GM23338 (cell line): ENCODE results near the gene PTGR2. TPM values are rescaled to one million over a fixed set of nuclear protein-coding genes. Genes with fewer than 3 reads are reported as not detected.

Source experiments
- ATAC-seq: fragments of 200-7000 bp; cut with Tn5 transposase; 3 replicates; pipeline ENCODE4 v1.9.1; 2020
- DNase-seq: peaks from one replicate; pipeline ENCODE4 v3.0.0-alpha.2; 2015; ENCODE audit warnings: low spot score
- H2AFZ ChIP-seq: fragments of 200-600 bp; sonication (generic); 2 replicates; pipeline ENCODE4 v1.8.0; 2016; ENCODE audit warnings: antibody characterized with exemption, mild to moderate bottlenecking, moderate library complexity
- H3F3A ChIP-seq: fragments of 200-600 bp; sonication (generic); replicated peaks from 2 replicates; pipeline ENCODE4 v1.8.0; 2017; ENCODE audit warnings: antibody characterized with exemption, mixed run types, low read depth
- H3K27ac ChIP-seq: fragments of 200-600 bp; sonication (generic); 2 replicates; pipeline ENCODE4 v1.6.1; 2016; ENCODE audit warnings: low read depth
- H3K27me3 ChIP-seq: fragments of 200-600 bp; sonication (generic); 2 replicates; pipeline ENCODE4 v1.8.0; 2016; ENCODE audit warnings: mild to moderate bottlenecking, mixed run types, moderate library complexity; ENCODE audit not compliant: insufficient read depth
- H3K36me3 ChIP-seq: fragments of 200-600 bp; sonication (generic); 2 replicates; pipeline ENCODE4 v1.8.0; 2016; ENCODE audit warnings: mild to moderate bottlenecking; ENCODE audit not compliant: insufficient read depth
- H3K4me1 ChIP-seq: fragments of 200-600 bp; sonication (generic); 2 replicates; pipeline ENCODE4 v1.8.0; 2016; ENCODE audit warnings: mild to moderate bottlenecking, moderate library complexity; ENCODE audit not compliant: insufficient read depth
- H3K4me2 ChIP-seq: fragments of 200-600 bp; sonication (generic); 2 replicates; pipeline ENCODE4 v1.7.1; 2017; ENCODE audit warnings: mixed run types
- H3K4me3 ChIP-seq: fragments of 200-600 bp; sonication (generic); 2 replicates; pipeline ENCODE4 v1.6.1; 2016; ENCODE audit warnings: mixed run types
- H3K79me2 ChIP-seq: fragments of 200-600 bp; sonication (generic); replicated peaks from 2 replicates; pipeline ENCODE4 v1.8.0; 2017; ENCODE audit warnings: mild to moderate bottlenecking; ENCODE audit not compliant: insufficient read depth
- H3K9me2 ChIP-seq: fragments of 200-600 bp; sonication (generic); 2 replicates; pipeline ENCODE4 v1.8.0; 2017; ENCODE audit not compliant: insufficient read depth
- H4K20me1 ChIP-seq: fragments of 200-600 bp; sonication (generic); replicated peaks from 2 replicates; pipeline ENCODE4 v1.8.0; 2017; ENCODE audit warnings: mild to moderate bottlenecking; ENCODE audit not compliant: insufficient read depth
- H3K27ac Mint-ChIP-seq: 2 replicates; pipeline ENCODE4 v1.8.0; 2020; ENCODE audit warnings: inconsistent platforms, mild to moderate bottlenecking, moderate library complexity, mixed read lengths
- H3K27me3 Mint-ChIP-seq: 3 replicates; pipeline ENCODE4 v1.8.0; 2022; ENCODE audit warnings: low read depth, mild to moderate bottlenecking, moderate library complexity, mixed read lengths, inconsistent platforms; ENCODE audit not compliant: insufficient read depth, poor library complexity
- H3K36me3 Mint-ChIP-seq: 3 replicates; pipeline ENCODE4 v1.8.0; 2021; ENCODE audit warnings: low read depth, mild to moderate bottlenecking, inconsistent platforms, moderate library complexity, mixed read lengths
- H3K4me1 Mint-ChIP-seq: 3 replicates; pipeline ENCODE4 v1.8.0; 2020; ENCODE audit warnings: mild to moderate bottlenecking, inconsistent platforms, mixed read lengths
- H3K4me3 Mint-ChIP-seq: 3 replicates; pipeline ENCODE4 v1.8.0; 2021; ENCODE audit warnings: moderate library complexity, mild to moderate bottlenecking, inconsistent platforms, mixed read lengths
- H3K9me3 Mint-ChIP-seq: 3 replicates; pipeline ENCODE4 v1.8.0; 2020; ENCODE audit warnings: moderate library complexity, mild to moderate bottlenecking, inconsistent platforms, mixed read lengths
- CREB1 ChIP-seq: fragments of 250-450 bp; sonication (Bioruptor Pico); IDR thresholded peaks from 2 replicates; pipeline ENCODE4 v1.5.0; 2020; ENCODE audit warnings: low read depth, mild to moderate bottlenecking, moderate library complexity
- EZH2 ChIP-seq: fragments of 200-600 bp; sonication (generic); IDR thresholded peaks from one replicate; pipeline ENCODE4 v1.8.0; 2017; ENCODE audit warnings: antibody characterized with exemption, mild to moderate bottlenecking, low read depth; ENCODE audit not compliant: unreplicated experiment
- EZH2phosphoT487 ChIP-seq: fragments of 200-600 bp; sonication (generic); IDR thresholded peaks from one replicate; pipeline ENCODE4 v1.8.1; 2018; ENCODE audit warnings: antibody characterized with exemption; ENCODE audit not compliant: unreplicated experiment
- JUNB ChIP-seq: IDR thresholded peaks from one replicate; pipeline ENCODE4 v1.6.1; 2016; ENCODE audit warnings: antibody characterized with exemption; ENCODE audit not compliant: unreplicated experiment
- NANOG ChIP-seq: IDR thresholded peaks from 2 replicates; pipeline ENCODE4 v1.6.1; 2016; ENCODE audit warnings: antibody characterized with exemption, borderline replicate concordance
- STAT1 ChIP-seq: IDR thresholded peaks from one replicate; pipeline ENCODE4 v1.6.1; 2016; ENCODE audit warnings: antibody characterized with exemption; ENCODE audit not compliant: unreplicated experiment
- ZNF114 ChIP-seq: fragments of 250-450 bp; sonication (Bioruptor Pico); IDR thresholded peaks from 2 replicates; pipeline ENCODE4 v1.5.0; 2020; ENCODE audit warnings: mild to moderate bottlenecking, moderate library complexity
- ZNF331 ChIP-seq: fragments of 250-450 bp; sonication (Bioruptor Pico); IDR thresholded peaks from 2 replicates; pipeline ENCODE4 v1.5.0; 2020; ENCODE audit warnings: low read depth, mild to moderate bottlenecking, moderate library complexity
- polyA plus RNA-seq: library from polyadenylated mRNA; unstranded; fragments of >200 nt; fragmentation: Nextera tagmentation; extraction: Ambion mirVana; gene quantifications from 2 replicates; pipeline ENCODE4 v1.2.1, GENCODE V29; 2016
- total RNA-seq: library from RNA; depleted of rRNA; stranded (reverse); fragments of >200 nt; shearing (Covaris generic); gene quantifications from 2 replicates; pipeline ENCODE4 v1.2.3, GENCODE V29; 2014
- TF ChIP-seq, protein P1 (sequence below): fragments of 250-450 bp; sonication (Bioruptor Pico); IDR thresholded peaks from 2 replicates; pipeline ENCODE4 v1.5.0; 2020; ENCODE audit warnings: mild to moderate bottlenecking, moderate library complexity
- TF ChIP-seq, protein P2 (sequence below): IDR thresholded peaks from one replicate; pipeline ENCODE4 v1.6.1; 2018; ENCODE audit warnings: antibody characterized with exemption; ENCODE audit not compliant: unreplicated experiment
- TF ChIP-seq, protein P3 (sequence below), 2 experiments: fragments of 200-600 bp in 1 of 2; sonication (generic) in 1 of 2; conservative IDR thresholded peaks; 2 replicates each; pipeline versions ENCODE4 v1.5.1 to v1.6.1; 2016 to 2017; ENCODE audit warnings: antibody characterized with exemption in 2 of 2, low read depth in 2 of 2, mild to moderate bottlenecking in 2 of 2, moderate library complexity in 1 of 2

Gene PTGR2
- total and polyA plus RNA-seq, 2 experiments from 2014 or later, result 20.0 to 25.4 TPM

DNA sequence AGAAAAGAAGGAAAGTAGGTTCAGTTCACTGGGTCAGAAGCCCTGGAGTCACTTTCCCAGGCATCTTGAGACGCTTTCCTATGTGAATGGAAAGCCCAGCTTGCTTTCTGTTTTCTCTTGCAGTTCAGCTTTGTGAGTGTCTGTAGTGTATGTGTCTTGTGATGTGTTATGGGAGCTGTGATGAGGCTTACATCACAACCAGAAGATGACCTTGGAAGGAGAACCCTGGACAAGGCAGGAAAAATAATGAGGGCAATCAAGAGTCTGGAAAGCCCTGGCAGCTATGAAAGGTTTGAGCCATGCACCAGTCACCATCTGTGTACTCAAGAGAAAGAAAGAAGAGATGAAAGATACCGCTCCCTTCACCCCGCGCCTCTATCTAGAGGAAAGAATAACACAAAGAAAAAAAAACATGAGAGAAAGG is 35.2 kb upstream of the PTGR2 start:
- Histone ChIP-seq H2AFZ (no peak overlapping the region), H3K79me2 (no peaks in the 10 kb centered on the region), H3K4me1 (no peaks in the 10 kb centered on the region), H3K36me3 (no peaks in the 10 kb centered on the region), H3F3A (no peaks in the 10 kb centered on the region), H3K4me3 (no peak overlapping the region), H4K20me1 (no peaks in the 10 kb centered on the region), H3K4me2 (no peak overlapping the region), H3K27ac (no peak overlapping the region), H3K9me2 (no peaks in the 10 kb centered on the region), H3K27me3 (no peaks in the 10 kb centered on the region)
- DNase-seq (no peak), ATAC-seq (no peak)
- Mint-ChIP-seq H3K9me3 (no peaks in the 10 kb centered on the region), H3K27ac (no peak overlapping the region), H3K4me1 (no peaks in the 10 kb centered on the region; the same call in 2 of the 3 replicates), H3K36me3 (no peaks in the 10 kb centered on the region), H3K4me3 (no peak overlapping the region), H3K27me3 (peaks cover 6% of the 10 kb centered on the region)
- TF ChIP-seq EZH2, result no peak
- no peak for TF ChIP-seq ZNF331 (CRISPR knock-in tag)
- TF ChIP-seq, protein P1, sequence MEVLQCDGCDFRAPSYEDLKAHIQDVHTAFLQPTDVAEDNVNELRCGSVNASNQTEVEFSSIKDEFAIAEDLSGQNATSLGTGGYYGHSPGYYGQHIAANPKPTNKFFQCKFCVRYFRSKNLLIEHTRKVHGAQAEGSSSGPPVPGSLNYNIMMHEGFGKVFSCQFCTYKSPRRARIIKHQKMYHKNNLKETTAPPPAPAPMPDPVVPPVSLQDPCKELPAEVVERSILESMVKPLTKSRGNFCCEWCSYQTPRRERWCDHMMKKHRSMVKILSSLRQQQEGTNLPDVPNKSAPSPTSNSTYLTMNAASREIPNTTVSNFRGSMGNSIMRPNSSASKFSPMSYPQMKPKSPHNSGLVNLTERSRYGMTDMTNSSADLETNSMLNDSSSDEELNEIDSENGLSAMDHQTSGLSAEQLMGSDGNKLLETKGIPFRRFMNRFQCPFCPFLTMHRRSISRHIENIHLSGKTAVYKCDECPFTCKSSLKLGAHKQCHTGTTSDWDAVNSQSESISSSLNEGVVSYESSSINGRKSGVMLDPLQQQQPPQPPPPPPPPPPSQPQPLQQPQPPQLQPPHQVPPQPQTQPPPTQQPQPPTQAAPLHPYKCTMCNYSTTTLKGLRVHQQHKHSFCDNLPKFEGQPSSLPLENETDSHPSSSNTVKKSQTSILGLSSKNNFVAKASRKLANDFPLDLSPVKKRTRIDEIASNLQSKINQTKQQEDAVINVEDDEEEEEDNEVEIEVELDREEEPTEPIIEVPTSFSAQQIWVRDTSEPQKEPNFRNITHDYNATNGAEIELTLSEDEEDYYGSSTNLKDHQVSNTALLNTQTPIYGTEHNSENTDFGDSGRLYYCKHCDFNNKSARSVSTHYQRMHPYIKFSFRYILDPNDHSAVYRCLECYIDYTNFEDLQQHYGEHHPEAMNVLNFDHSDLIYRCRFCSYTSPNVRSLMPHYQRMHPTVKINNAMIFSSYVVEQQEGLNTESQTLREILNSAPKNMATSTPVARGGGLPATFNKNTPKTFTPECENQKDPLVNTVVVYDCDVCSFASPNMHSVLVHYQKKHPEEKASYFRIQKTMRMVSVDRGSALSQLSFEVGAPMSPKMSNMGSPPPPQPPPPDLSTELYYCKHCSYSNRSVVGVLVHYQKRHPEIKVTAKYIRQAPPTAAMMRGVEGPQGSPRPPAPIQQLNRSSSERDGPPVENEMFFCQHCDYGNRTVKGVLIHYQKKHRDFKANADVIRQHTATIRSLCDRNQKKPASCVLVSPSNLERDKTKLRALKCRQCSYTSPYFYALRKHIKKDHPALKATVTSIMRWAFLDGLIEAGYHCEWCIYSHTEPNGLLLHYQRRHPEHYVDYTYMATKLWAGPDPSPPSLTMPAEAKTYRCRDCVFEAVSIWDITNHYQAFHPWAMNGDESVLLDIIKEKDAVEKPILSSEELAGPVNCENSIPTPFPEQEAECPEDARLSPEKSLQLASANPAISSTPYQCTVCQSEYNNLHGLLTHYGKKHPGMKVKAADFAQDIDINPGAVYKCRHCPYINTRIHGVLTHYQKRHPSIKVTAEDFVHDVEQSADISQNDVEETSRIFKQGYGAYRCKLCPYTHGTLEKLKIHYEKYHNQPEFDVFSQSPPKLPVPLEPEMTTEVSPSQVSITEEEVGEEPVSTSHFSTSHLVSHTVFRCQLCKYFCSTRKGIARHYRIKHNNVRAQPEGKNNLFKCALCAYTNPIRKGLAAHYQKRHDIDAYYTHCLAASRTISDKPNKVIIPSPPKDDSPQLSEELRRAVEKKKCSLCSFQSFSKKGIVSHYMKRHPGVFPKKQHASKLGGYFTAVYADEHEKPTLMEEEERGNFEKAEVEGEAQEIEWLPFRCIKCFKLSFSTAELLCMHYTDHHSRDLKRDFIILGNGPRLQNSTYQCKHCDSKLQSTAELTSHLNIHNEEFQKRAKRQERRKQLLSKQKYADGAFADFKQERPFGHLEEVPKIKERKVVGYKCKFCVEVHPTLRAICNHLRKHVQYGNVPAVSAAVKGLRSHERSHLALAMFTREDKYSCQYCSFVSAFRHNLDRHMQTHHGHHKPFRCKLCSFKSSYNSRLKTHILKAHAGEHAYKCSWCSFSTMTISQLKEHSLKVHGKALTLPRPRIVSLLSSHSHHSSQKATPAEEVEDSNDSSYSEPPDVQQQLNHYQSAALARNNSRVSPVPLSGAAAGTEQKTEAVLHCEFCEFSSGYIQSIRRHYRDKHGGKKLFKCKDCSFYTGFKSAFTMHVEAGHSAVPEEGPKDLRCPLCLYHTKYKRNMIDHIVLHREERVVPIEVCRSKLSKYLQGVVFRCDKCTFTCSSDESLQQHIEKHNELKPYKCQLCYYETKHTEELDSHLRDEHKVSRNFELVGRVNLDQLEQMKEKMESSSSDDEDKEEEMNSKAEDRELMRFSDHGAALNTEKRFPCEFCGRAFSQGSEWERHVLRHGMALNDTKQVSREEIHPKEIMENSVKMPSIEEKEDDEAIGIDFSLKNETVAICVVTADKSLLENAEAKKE (CRISPR knock-in tag), result no peak
- no peak for TF ChIP-seq NANOG
- TF ChIP-seq ZNF114 (CRISPR knock-in tag), result no peak
- TF ChIP-seq, protein P2, sequence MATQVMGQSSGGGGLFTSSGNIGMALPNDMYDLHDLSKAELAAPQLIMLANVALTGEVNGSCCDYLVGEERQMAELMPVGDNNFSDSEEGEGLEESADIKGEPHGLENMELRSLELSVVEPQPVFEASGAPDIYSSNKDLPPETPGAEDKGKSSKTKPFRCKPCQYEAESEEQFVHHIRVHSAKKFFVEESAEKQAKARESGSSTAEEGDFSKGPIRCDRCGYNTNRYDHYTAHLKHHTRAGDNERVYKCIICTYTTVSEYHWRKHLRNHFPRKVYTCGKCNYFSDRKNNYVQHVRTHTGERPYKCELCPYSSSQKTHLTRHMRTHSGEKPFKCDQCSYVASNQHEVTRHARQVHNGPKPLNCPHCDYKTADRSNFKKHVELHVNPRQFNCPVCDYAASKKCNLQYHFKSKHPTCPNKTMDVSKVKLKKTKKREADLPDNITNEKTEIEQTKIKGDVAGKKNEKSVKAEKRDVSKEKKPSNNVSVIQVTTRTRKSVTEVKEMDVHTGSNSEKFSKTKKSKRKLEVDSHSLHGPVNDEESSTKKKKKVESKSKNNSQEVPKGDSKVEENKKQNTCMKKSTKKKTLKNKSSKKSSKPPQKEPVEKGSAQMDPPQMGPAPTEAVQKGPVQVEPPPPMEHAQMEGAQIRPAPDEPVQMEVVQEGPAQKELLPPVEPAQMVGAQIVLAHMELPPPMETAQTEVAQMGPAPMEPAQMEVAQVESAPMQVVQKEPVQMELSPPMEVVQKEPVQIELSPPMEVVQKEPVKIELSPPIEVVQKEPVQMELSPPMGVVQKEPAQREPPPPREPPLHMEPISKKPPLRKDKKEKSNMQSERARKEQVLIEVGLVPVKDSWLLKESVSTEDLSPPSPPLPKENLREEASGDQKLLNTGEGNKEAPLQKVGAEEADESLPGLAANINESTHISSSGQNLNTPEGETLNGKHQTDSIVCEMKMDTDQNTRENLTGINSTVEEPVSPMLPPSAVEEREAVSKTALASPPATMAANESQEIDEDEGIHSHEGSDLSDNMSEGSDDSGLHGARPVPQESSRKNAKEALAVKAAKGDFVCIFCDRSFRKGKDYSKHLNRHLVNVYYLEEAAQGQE, result no peak
- TF ChIP-seq JUNB, result no peak
- no peak for TF ChIP-seq CREB1
- TF ChIP-seq, protein P3, sequence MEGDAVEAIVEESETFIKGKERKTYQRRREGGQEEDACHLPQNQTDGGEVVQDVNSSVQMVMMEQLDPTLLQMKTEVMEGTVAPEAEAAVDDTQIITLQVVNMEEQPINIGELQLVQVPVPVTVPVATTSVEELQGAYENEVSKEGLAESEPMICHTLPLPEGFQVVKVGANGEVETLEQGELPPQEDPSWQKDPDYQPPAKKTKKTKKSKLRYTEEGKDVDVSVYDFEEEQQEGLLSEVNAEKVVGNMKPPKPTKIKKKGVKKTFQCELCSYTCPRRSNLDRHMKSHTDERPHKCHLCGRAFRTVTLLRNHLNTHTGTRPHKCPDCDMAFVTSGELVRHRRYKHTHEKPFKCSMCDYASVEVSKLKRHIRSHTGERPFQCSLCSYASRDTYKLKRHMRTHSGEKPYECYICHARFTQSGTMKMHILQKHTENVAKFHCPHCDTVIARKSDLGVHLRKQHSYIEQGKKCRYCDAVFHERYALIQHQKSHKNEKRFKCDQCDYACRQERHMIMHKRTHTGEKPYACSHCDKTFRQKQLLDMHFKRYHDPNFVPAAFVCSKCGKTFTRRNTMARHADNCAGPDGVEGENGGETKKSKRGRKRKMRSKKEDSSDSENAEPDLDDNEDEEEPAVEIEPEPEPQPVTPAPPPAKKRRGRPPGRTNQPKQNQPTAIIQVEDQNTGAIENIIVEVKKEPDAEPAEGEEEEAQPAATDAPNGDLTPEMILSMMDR (conservative IDR thresholded peaks at IDR 0.05; ENCODE audit: low read depth in 2 of 2), result no peak
- no peak for TF ChIP-seq EZH2phosphoT487
- TF ChIP-seq STAT1, result no peak
